OCI-LY3 (cell line): ENCODE results near the gene NTHL1.

Source experiments
- CTCF ChIP-seq: fragments of 200-600, 300-600 bp; sonication (generic); IDR thresholded peaks from 2 replicates; pipeline ENCODE4 v1.5.1; 2014; ENCODE audit warnings: antibody characterized with exemption, low read length, low read depth
- EZH2phosphoT487 ChIP-seq: fragments of 200-600 bp; shearing (Covaris generic); IDR thresholded peaks from 2 replicates; pipeline ENCODE4 v1.6.1; 2018; ENCODE audit warnings: antibody characterized with exemption, mixed run types, low read depth

GRCh38 chr16:2091547-2092255, 44.1 kb upstream of the NTHL1 start:
- TF ChIP-seq CTCF (no peak), EZH2phosphoT487 (no peak)
